SK-N-MC (cell line): ENCODE data around the gene VAV2.

ENCODE experiments used
- EZH2 ChIP-seq: fragments of 200-600 bp; sonication (generic); IDR thresholded peaks from one replicate; pipeline ENCODE4 v1.6.1; 2017; ENCODE audit warnings: antibody characterized with exemption
- FOXP2 ChIP-seq: optimal IDR thresholded peaks from 2 replicates; pipeline ENCODE3; 2011; ENCODE audit warnings: mild to moderate bottlenecking, moderate library complexity; ENCODE audit not compliant: insufficient read depth; ENCODE audit errors: extremely low read length, control extremely low read depth
- POLR2AphosphoS5 ChIP-seq: IDR thresholded peaks from 2 replicates; pipeline ENCODE4 v1.6.1; 2012; ENCODE audit warnings: mild to moderate bottlenecking, low read depth, low read length, borderline replicate concordance

DNA sequence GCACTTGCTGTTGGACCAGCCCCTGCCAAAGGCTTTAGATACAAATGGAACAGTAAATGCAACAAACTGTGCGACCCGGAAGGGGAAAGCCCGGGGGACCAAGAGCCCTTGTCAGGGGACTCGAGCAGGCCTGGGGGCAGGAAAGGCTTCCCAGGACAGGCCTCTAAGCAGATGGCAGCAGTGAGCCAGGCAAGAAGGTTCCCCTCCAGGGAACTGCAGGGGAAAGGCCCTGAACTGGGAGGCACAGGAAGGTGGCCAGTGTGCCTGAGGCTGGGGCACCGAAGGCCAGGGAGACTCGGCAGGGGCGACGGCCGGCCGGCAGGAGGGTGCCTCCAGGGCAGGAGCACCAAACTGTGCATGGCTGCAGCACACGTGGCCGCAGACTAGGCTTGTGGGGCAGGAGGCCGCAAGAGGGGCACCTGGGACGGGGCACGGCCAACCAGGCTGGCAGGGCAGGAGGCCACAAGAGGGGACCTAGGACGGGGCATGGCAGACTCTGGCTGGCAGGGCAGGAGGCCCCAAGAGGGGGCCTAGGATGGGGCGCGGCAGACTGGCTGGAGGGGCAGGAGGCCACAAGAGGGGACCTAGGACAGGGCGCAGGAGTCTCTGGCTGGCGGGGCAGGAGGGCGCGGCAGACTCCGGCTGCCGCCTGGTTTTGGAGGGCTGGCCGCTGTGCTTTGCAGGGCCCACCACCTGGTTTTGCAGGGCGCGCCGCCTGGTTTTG, 10.0 kb downstream of the VAV2 start:
- no peak for TF ChIP-seq EZH2
- TF ChIP-seq POLR2AphosphoS5: no peak
- no peak for TF ChIP-seq FOXP2
